T-helper 1 cell treated with Interleukin-12 subunit alpha and Interleukin-12 subunit beta and Interleukin-4 antibody, amounts not matched to agents 30 ng/mL and 1 ng/mL, for 36 hours (primary cell): ENCODE data around the gene WFDC1. TPM values are rescaled to one million over a fixed set of nuclear protein-coding genes. Genes with fewer than 3 reads are reported as not detected.

ENCODE experiments used
- intact Hi-C: fragments of 100-400 bp; cut with micrococcal nuclease; formaldehyde crosslinking; loops from one replicate; pipeline ENCODE4 v1.15.1; 2024
- total RNA-seq: library from RNA; stranded (reverse); gene quantifications from 2 replicates; pipeline ENCODE4 v1.2.3, GENCODE V29; 2022

The WFDC1 gene
- total RNA-seq, 1 donor from 2014 or later: not detected

GRCh38 chr16:84371553-84371865 lies 76.8 kb downstream of the WFDC1 start:
- intact Hi-C loops: no loop called here

- intact Hi-C loops: no loop called here
Observed at GRCh38 chr16:84373907-84374489, 79.3 kb downstream of the WFDC1 start.

- intact Hi-C loops: no loop called here
Observed at GRCh38 chr16:84378099-84378498, 83.4 kb downstream of the WFDC1 start.

GRCh38 chr16:84378567-84378966 lies 83.9 kb downstream of the WFDC1 start:
- intact Hi-C loops: no loop called here

GRCh38 chr16:84379008-84379708 lies 84.5 kb downstream of the WFDC1 start:
- intact Hi-C loops: no loop called here

Other genes starting within 250 kb of the WFDC1 start
- gene MBTPS1, start 177.9 kb upstream of the WFDC1 start, total RNA-seq: 58.2 and 65.7 TPM in 2 replicates
- 9.8 and 12.2 TPM in 2 replicates for gene HSDL1, start 149.7 kb upstream of the WFDC1 start, total RNA-seq
- not detected in 2 replicates for gene DNAAF1, start 149.6 kb upstream of the WFDC1 start, total RNA-seq
- 57.4 and 62.5 TPM in 2 replicates for gene TAF1C, start 107.8 kb upstream of the WFDC1 start, total RNA-seq
- not detected in 2 replicates for gene ADAD2, start 103.7 kb upstream of the WFDC1 start, total RNA-seq
- not detected in 2 replicates for gene KCNG4, start 54.9 kb upstream of the WFDC1 start, total RNA-seq
- not detected in 2 replicates for gene ATP2C2, start 73.7 kb downstream of the WFDC1 start, total RNA-seq
- gene MEAK7, start 209.8 kb downstream of the WFDC1 start, total RNA-seq: 33.9 and 39.8 TPM in 2 replicates